Right lobe of liver (tissue), 6 donors: ENCODE measurements around the gene GMDS. TPM values are rescaled to one million over a fixed set of nuclear protein-coding genes. Genes with fewer than 3 reads are reported as not detected.

Experiments used
- ATAC-seq, 4 donors: fragments of 200-7000 bp; cut with Tn5 transposase; one replicate each; pipeline ENCODE4 v1.9.1; 2020; ENCODE audit warnings: mild to moderate bottlenecking in 4 of 4, moderate library complexity in 4 of 4
- DNase-seq, 3 donors: peaks; one replicate each; pipeline ENCODE4 v3.0.0-alpha.2; 2020
- H3K27ac ChIP-seq, 3 donors: fragments of 200-600 bp; one replicate each; pipeline ENCODE4 v1.8.0; 2022
- H3K27me3 ChIP-seq, 2 donors: fragments of 200-600 bp; one replicate each; pipeline ENCODE4 v1.8.0; 2022
- H3K36me3 ChIP-seq, 4 donors: fragments of 200-600 bp; sonication (generic) in 1 of 4; one replicate each; pipeline versions ENCODE4 v1.5.1 to v1.8.0; 2017 to 2022; ENCODE audit warnings: control low read depth in 1 of 4
- H3K4me1 ChIP-seq, 4 donors: fragments of 200-600 bp; sonication (generic) in 1 of 4; one replicate each; pipeline versions ENCODE4 v1.5.1 to v1.8.0; 2017 to 2022; ENCODE audit warnings: control low read depth in 1 of 4
- H3K4me3 ChIP-seq, 3 donors: fragments of 200-600 bp; one replicate each; pipeline ENCODE4 v1.8.0; 2022
- H3K9me3 ChIP-seq, 4 donors: fragments of 200-600 bp; sonication (generic) in 1 of 4; one replicate each; pipeline versions ENCODE4 v1.5.1 to v1.8.0; 2017 to 2022; ENCODE audit warnings: control low read depth in 1 of 4
- CTCF ChIP-seq, 4 donors: fragments of 200-600 bp in 3 of 4; fragments of 450-650 bp in 1 of 4; IDR thresholded peaks; one replicate each; pipeline versions ENCODE4 v1.5.1 to v1.8.0; 2016 to 2022; ENCODE audit warnings: antibody characterized with exemption in 4 of 4, mild to moderate bottlenecking in 2 of 4
- POLR2A ChIP-seq: fragments of 450-650 bp; IDR thresholded peaks from one replicate; pipeline ENCODE4 v1.6.1; 2017; ENCODE audit warnings: antibody characterized with exemption, mild to moderate bottlenecking
- WGBS: methylation state at CpG from one replicate; pipeline ENCODE4 v1.1.6; 2018; ENCODE audit warnings: low coverage, low lambda C conversion rate; ENCODE audit not compliant: insufficient coverage; ENCODE audit errors: missing lambda C conversion rate; 5-methylcytosine and 5-hydroxymethylcytosine counted together
- intact Hi-C, 2 donors: fragments of 100-400 bp; cut with DNase I; formaldehyde crosslinking; loops; one replicate each; pipeline versions ENCODE4 v1.11.2 to v1.14.1; 2022
- total RNA-seq, 6 experiments: library from RNA; depleted of rRNA in 2 of 6; stranded (reverse); fragments of >200 nt in 2 of 6; fragmentation: NEBNext Ultra II Directional in 3 of 6; extraction: Animal tissue kit (Norgen Biotek cat#: 25700) in 3 of 6; gene quantifications; one replicate each; pipeline versions ENCODE4 v1.1.0 to v1.2.4, GENCODE V29; 2016 to 2023
- donor health status: DM: no; HTN: yes; CAD: no.
- donor health status: DM: no; HTN: no; CAD: no.
- donor health status: DM: no; HTN: no; CAD: no.
- donor health status: DM: no; HTN: yes; CAD: no.
- donor health status: DM: no; HTN: yes; CAD: no.

The GMDS gene
- total RNA-seq, 6 experiments from 2014 or later: 15.9 to 34.4 (median 23.4) TPM

- DNase-seq (no peak), ATAC-seq (no peak)
- H3K4me1 ChIP-seq: no peaks in the 10 kb centered on the region
- no peak overlapping the region for H3K27ac ChIP-seq
- H3K4me3 ChIP-seq: no peak overlapping the region
- H3K9me3 ChIP-seq: no peaks in the 10 kb centered on the region
- TF ChIP-seq POLR2A (no peak), CTCF (IDR thresholded peaks at IDR 0.05) (no peak)
- H3K27me3 ChIP-seq: no peaks in the 10 kb centered on the region
- intact Hi-C loops: no loop called here
- WGBS: no CpG with 5 or more reads among the region's 4 CpGs
- no peaks in the 10 kb centered on the region for H3K36me3 ChIP-seq
Observed at GRCh38 chr6:1634081-1634480, 611.3 kb downstream of the GMDS start.

- Histone ChIP-seq H3K4me3 (no peak overlapping the region), H3K27ac (no peak overlapping the region), H3K27me3 (no peaks in the 10 kb centered on the region), H3K4me1 (no peaks in the 10 kb centered on the region), H3K36me3 (no peaks in the 10 kb centered on the region), H3K9me3 (no peaks in the 10 kb centered on the region)
- DNase-seq: no peak
- no peak for ATAC-seq
- TF ChIP-seq POLR2A (no peak), CTCF (IDR thresholded peaks at IDR 0.05) (no peak)
- WGBS: 89% methylated on average over 6 of the region's 16 CpGs
- intact Hi-C loops: no loop called here
Observed at GRCh38 chr6:1633366-1634021, 611.9 kb downstream of the GMDS start.

GRCh38 chr6:1631251-1631650 is 614.2 kb downstream of the GMDS start:
- H3K27me3 ChIP-seq: peaks cover 0 to 3% of the 10 kb centered on the region in 2 donors
- intact Hi-C loops: no loop called here
- no peaks in the 10 kb centered on the region for H3K36me3 ChIP-seq
- DNase-seq: no peak
- no peaks in the 10 kb centered on the region for H3K4me1 ChIP-seq
- H3K4me3 ChIP-seq: no peak overlapping the region
- ATAC-seq: no peak
- TF ChIP-seq POLR2A (no peak), CTCF (IDR thresholded peaks at IDR 0.05) (no peak)
- H3K27ac ChIP-seq: no peak overlapping the region
- 85% methylated on average over 4 of the region's 4 CpGs for WGBS
- no peaks in the 10 kb centered on the region for H3K9me3 ChIP-seq

- peaks cover 0 to 7% of the 10 kb centered on the region in 2 donors for H3K27me3 ChIP-seq
- 94% methylated on average over 6 of the region's 11 CpGs for WGBS
- ATAC-seq (no peak), DNase-seq (no peak)
- TF ChIP-seq CTCF (IDR thresholded peaks at IDR 0.05): no peak
- TF ChIP-seq POLR2A: no peak
- H3K9me3 ChIP-seq: no peaks in the 10 kb centered on the region
- no peak overlapping the region for H3K27ac ChIP-seq
- H3K4me3 ChIP-seq: no peak overlapping the region
- intact Hi-C loops: no loop called here
- no peaks in the 10 kb centered on the region for H3K4me1 ChIP-seq
- no peaks in the 10 kb centered on the region for H3K36me3 ChIP-seq
Observed at GRCh38 chr6:1630771-1631217, 614.6 kb downstream of the GMDS start.
